ENCODE data around the gene FAM50B. TPM values are rescaled to one million over a fixed set of nuclear protein-coding genes. Genes with fewer than 3 reads are reported as not detected.

Gene FAM50B
- total RNA-seq, 1 donor from 2014 or later = 13.1 TPM

DNA sequence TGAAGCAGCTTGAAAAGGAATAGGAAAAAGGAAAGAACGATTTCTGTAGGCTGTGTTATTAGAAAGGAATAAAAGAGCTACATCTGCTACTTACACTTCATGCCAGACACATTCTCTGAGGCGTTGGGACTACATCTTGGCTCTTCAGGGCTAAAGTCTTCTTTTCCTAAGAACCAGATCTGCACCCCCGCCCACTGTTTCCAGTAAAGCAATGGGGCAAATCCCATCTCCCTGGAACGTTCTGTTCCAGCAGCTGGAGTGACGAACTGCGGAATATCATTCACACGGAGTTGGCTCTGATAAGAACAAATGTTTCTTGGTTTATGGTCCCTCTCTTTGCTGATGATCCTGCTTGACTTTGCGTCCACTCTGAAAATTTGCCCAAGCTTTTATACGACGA, 26.9 kb downstream of the FAM50B start:
- DNase-seq (no peak), ATAC-seq (no peak)
- Histone ChIP-seq H3K4me3 (no peak overlapping the region), H3K27ac (no peak overlapping the region), H3K9me3 (no peaks in the 10 kb centered on the region), H3K36me3 (no peaks in the 10 kb centered on the region), H3K27me3 (no peaks in the 10 kb centered on the region), H3K4me1 (no peaks in the 10 kb centered on the region)
- intact Hi-C loops (cut with DNase I) = no loop called here
- no peak for TF ChIP-seq CTCF (IDR thresholded peaks at IDR 0.05)

- intact Hi-C loops (cut with DNase I) = no loop called here
- ATAC-seq = no peak
- no peak for DNase-seq
- no peak overlapping the region for H3K27ac ChIP-seq
- no peak for TF ChIP-seq CTCF (IDR thresholded peaks at IDR 0.05)
- H3K36me3 ChIP-seq = no peaks in the 10 kb centered on the region
- no peaks in the 10 kb centered on the region for H3K27me3 ChIP-seq
- H3K4me3 ChIP-seq = no peak overlapping the region
- no peaks in the 10 kb centered on the region for H3K9me3 ChIP-seq
- H3K4me1 ChIP-seq = no peaks in the 10 kb centered on the region
These were observed 27.7 kb downstream of the FAM50B start for GRCh38 chr6:3876866-3877265.

DNA sequence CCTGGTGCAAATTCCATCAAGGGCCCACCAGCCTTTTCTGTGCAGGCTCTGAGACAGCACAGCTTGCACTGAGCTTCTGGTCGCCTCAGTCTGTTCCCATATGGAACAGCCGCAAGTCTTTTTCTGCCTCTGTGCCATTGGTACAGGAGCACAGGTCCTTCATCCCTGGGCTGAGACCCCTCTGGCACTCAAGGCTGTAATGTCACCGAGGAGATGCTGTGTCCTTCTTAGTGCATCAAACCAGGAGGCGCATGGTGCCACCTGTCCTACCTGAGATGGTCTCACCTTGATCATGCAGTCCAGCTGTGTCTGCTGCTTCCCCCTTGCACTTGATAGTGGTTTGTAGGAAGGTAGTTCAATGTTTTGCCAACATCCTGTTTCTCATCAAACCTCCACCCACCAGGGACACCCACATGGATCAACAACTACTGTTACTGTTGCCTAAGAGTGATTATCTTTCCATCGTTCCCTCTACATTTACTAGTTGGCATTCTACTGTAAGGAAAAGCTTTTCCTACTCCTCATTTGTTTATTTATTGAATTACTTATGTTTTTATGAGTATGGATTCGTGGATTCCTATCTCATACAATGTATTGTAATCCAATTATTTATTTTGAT, 29.0 kb downstream of the FAM50B start:
- DNase-seq = no peak
- no peak for ATAC-seq
- no peaks in the 10 kb centered on the region for H3K4me1 ChIP-seq
- no peaks in the 10 kb centered on the region for H3K9me3 ChIP-seq
- no peaks in the 10 kb centered on the region for H3K27me3 ChIP-seq
- no peak overlapping the region for H3K4me3 ChIP-seq
- H3K36me3 ChIP-seq = no peaks in the 10 kb centered on the region
- no peak for TF ChIP-seq CTCF (IDR thresholded peaks at IDR 0.05)
- intact Hi-C loops (cut with DNase I) = no loop called here
- no peak overlapping the region for H3K27ac ChIP-seq

DNA sequence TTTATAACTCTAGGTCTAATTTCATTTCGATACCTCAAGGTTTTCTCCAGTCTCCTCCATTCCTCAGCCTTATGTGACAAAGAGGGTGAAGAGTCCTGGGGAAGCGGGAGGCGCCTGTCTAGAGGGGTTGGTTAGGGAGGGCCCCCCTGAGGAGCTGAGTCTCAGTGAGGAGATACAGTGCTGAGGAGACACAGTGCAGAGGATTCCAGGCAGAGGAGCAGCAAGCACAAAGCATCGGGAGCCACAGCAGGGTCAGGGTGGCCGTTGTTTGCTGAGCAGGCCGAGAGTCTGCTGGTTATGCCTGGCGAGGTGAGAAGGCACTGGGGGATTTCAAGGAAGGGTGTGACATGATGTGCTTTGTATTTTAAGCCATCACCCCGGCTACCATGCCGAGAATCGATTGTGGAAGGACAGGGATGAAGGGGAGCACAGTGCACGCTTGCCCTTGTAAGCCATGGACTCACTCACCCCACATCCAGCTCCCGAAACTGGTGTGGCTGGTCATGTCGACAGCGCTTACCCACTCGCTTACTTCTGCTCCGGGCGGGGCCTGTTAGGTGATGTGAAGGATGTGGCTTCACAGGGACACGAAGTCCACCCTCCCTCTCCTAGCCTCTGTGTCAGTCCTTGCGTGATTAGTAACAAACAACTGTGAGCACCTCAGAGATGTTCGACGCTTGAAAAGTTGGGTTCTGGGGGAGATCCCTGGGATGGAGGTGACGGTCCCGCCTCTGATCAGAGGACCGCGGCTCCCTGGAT, 30.2 kb downstream of the FAM50B start:
- no peak for TF ChIP-seq CTCF (IDR thresholded peaks at IDR 0.05)
- H3K9me3 ChIP-seq = no peaks in the 10 kb centered on the region
- no peak overlapping the region for H3K4me3 ChIP-seq
- H3K36me3 ChIP-seq = no peaks in the 10 kb centered on the region
- no peak for ATAC-seq
- H3K27me3 ChIP-seq = no peaks in the 10 kb centered on the region
- DNase-seq = no peak
- H3K27ac ChIP-seq = no peak overlapping the region
- intact Hi-C loops (cut with DNase I) = no loop called here
- peaks cover 7% of the 10 kb centered on the region for H3K4me1 ChIP-seq

DNA sequence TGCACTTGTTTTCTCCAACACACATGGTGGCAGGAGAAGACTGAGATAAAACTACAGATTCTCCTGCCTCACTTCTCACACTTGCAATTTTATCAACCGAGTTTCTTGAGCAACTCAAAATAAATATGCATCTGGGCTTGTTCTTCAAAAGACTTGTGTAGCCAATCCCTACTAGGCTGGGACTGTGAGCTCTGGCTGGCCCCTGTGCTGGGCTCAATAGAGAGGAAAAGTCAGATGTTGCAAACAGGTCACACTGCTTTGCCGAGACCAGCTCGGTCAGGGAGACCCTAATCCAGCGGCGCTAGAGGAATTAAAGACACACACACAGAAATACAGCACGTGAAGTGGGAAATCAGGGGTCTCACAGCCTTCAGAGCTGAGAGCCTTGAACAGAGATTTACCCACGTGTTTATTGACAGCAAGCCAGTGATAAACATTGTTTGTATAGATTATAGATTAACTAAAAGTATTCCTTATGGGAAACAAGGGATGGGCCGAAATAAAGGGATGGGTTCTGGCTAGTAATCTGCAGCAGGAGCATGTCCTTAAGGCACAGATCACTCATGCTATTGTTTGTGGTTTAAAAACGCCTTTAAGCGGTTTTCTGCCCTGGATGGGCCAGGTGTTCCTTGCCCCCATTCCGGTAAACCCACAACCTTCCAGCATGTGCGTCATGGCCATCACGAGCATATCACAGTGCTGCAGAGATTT, 32.7 kb downstream of the FAM50B start:
- H3K36me3 ChIP-seq = no peaks in the 10 kb centered on the region
- DNase-seq = no peak
- no peak overlapping the region for H3K27ac ChIP-seq
- H3K4me3 ChIP-seq = no peak overlapping the region
- peaks cover 7% of the 10 kb centered on the region for H3K4me1 ChIP-seq
- ATAC-seq = no peak
- H3K27me3 ChIP-seq = no peaks in the 10 kb centered on the region
- no peaks in the 10 kb centered on the region for H3K9me3 ChIP-seq
- no peak for TF ChIP-seq CTCF (IDR thresholded peaks at IDR 0.05)
- intact Hi-C loops (cut with DNase I) = no loop called here
